Measurements from ENCODE around the gene FGGY.

The FGGY gene

DNA sequence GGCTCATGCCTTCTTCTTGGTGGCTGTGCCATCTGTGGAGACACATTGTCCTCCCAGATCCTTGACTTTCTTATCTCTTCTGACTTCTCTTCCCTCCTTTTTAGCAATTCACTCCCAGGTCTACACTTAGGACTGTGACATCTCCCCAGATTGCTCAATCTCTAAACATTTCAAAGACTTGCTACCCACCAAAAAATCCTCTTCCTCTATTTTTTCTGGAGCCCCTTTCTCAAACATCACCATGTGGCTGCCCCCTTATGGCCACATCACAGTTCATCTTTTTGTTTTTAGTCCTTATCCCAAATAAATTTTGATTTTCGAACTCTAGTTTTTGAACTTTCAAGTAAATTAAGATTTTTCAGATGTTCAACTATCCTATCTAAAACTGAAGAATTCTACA, 369.2 kb downstream of the FGGY start:
- DNase-seq, result no peak

DNA sequence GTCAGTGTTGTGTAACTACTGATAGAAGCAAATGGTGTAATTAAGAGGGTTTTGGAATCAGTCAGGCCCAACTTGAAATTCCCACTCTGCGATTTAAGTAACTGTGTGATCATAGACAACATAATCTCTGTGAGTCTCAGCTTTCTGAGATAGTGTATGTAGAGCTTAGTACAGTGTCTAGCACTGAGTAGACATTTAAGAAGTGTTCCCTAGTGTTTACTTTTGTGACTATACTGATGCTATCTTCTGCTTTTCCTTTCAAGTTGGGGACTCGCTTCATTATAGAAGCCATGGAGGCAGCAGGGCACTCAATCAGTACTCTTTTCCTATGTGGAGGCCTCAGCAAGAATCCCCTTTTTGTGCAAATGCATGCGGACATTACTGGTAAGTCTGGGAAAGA, 370.1 kb downstream of the FGGY start:
- DNase-seq, result no peak

DNA sequence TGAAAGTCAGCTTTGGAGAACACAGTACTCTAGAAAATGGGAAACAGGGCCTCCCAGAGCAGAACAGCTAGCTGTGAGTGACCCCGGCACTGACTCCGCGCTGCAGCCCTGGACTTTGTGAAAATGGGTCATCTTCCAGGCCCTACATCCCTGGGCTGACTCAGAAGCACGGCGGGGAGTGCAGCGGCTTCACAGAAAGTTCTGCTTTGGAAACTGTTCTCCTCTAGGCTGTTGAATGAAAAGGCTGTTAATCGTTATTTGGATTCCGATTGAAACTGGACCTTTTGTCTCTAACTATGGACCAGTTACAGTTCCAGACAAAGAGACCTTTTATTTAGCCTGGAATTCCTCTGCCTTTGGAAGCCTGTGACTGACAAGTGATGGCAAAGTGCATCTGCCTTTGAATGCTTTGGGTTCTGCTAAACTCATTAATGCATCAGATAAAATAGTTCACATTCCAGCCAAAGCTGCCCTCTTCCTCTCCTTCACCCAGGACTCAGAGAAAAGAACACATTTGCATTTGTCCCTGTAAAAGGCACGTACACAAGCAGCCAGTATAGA, 372.9 kb downstream of the FGGY start:
- no peak for DNase-seq

DNA sequence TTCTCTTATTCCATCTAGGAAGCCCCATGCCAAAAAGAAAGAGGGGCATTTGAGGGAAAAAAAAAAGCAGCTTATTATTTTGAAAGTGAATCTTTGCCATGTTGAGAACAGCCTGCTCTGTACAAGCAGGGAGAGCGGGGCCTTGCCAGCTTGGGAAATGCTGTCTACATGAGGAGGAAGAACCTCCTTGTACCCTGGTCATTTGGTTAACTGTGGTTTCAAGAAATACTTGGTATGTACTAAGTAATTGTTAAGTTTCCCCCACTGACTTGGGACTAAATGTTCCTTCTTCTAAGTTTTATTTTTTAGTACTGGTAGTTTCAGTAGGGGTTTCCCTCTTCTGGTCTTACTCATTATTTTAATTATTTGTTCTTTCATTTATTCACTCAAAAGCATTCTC, 373.8 kb downstream of the FGGY start:
- DNase-seq, result no peak

DNA sequence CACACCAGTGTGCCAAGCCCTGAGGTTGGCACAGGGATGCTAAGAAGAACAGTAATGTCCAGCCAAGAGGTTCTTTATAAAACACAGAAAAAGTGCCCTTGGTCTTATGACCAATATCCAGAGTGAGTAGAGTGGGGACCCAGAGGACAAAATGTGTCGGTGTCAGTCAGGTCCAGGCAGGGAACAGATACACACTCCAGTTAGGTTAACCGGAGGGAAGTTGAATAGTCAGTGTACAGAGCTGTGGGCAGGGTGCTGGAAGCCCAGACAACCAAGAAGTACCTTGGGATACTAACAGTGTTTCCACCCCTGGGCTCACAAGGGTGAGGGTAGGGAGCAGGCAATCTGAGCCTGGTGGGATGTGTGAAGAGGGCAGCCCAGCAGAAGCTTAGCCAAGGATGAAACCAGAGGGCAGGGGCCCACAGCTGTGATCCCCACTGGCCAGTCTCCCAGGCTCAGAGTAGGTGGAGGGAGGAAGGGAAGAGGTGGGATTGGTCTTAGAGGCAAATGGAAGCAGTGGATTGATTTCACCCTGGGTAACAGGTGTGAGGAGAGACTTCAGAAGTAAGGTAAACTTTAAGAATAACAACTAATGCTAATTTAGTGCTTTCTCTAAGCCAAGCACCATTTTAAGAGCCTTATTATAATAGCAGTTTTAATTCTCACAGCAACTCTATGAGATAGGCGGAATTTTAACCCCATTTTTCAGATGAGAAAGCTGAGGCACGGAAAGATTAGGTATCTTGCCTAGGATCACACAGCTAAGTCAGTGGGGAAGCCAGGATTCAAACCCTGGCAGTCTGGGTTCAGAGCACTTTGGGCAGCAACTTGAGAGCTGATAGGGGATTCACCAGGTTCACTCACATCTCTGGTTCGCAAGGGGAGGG, 374.4 kb downstream of the FGGY start:
- no peak for DNase-seq

DNA sequence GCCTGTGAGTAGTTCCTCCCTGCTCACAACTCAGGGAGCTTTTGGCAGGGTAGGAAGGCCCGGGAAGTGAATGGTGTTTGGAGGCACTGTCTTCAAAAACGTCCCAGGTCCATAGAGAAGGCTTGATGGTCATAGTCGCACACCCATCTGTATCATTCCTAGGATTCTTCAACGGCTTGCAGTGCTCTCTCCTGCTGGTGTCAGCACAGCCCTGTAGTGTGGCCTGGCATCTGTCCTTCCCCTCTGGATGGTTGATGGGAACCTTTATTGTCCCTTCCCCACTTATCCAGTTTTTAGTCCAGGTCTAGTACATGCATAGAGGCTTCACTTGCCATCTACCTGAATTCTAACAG, 375.0 kb downstream of the FGGY start:
- no peak for DNase-seq

DNA sequence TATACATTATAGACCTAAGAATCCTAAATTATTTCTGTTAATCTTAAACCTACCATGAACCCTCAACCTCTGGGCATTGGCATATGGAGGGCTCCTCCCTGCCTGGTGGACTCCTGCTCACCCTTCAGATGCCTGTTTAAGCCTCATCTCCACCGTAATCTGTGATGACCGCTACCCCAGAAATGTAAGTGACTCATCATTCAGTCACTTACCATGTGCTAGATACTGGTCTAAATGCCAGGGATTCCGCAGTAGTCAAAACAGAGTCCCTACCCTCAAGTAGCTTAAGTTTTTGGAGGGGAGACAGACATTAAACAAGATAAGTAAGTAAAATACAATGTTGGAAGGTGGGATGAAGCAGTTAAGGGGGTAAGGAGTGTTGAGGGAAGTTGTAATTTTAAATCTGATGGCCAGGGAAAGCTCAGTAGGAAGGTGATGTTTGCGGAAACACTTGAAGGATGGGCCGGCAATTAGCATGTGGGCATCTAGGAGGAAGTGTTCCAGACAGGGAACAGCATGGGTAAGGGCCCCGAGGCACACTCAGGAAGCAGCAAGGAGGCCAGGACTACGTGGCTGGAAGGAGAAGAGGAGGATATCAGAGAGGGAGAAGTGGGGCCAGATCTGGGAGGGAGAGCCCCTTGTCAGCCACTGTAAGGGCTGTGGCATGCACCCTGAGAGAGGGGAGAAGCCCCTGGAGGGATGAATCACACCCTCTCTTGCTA, 376.1 kb downstream of the FGGY start:
- DNase-seq, result no peak

DNA sequence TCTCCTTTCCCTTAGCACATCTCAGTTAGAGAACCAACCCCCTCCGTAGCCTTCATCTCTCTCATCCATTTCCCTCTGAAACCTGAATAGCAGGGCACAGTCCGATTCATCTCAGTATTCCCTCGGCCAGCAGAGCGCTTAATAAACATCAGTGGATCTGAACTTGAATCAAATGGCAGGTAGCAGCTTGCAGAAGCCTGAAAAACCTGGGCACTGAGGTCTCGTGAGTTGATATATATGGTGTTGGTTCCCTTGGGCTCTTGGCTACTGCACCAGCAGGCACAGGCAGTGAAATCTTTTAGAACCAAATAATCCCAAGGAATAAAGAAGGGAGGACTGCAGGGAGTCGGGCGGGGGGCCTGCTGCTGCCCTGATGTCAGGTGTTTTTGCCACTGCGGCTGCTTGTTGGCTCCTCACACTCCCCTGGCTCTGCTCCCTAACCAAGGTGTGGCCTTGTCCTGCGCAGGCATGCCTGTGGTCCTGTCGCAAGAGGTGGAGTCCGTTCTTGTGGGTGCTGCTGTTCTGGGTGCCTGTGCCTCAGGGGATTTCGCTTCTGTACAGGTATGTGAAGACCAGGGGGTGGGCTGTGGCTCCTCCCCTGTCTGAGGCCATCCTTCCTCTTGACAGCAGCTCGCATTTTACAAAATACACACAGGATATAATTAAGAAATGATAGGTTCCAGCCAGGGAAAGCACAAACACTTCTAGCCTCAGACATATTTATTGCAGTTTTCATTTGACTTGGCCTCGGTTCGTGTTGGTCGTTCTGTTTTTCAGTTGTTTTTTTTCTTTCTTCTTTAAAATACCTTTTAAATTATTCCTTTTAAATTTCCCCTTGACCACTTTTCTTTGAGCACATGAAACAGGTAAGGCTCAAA, 376.9 kb downstream of the FGGY start:
- no peak for DNase-seq

DNA sequence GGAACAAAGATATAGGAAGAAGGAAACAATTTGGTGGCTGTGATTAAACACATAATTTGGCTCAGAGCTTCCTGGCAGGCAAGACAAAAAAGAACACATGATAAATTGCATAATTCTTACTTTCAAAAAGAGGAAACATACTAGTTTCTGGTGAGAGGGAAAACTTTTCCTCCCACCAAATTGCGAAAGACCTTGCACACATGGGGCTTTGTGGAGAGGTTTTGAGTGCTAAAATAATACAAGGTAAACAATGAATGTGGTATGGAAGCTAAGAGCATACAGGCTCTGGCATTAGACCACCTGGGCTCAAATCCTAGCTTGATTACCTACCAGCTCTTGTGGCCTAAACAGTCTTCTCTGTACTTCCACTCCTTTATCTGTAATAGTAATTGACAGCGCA, 377.7 kb downstream of the FGGY start:
- DNase-seq, result no peak

DNA sequence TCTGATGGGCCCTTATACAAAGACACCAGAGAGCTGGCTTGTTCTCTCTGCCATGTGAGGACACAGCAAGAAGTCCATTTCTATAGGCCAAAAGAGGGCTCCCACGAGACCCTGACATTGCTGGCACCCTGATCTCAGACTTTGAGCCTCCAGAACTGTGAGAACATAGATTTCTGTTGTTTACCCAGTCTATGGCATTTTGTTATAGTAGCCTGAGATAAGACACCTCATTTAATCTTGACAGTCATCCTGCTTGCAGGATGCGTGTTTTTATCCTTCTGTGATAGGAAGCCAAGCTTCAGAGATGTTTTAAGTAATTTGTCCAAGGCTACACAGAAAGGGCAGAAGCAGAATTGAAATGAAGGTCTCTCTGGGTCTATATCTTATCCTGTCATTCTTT, 379.0 kb downstream of the FGGY start:
- DNase-seq, result no peak

DNA sequence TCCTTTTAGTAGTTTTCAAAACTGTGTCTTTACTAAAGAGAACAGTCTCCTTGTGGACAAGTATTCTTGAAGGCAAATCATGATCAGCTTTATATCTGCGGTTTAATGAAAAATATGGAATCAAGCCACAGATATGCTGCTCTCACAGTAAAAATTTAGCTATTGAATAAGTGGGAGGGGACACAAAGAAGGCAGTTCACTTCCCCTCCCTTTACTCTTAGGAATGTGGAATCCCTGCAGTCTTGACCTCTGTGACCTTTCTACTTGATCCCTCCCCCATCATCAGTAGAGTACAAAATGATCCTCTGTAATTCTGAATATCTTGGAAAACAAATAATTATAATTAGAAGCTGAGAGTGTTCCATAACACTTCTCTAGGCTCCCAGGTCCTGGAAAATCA, 381.1 kb downstream of the FGGY start:
- no peak for DNase-seq

DNA sequence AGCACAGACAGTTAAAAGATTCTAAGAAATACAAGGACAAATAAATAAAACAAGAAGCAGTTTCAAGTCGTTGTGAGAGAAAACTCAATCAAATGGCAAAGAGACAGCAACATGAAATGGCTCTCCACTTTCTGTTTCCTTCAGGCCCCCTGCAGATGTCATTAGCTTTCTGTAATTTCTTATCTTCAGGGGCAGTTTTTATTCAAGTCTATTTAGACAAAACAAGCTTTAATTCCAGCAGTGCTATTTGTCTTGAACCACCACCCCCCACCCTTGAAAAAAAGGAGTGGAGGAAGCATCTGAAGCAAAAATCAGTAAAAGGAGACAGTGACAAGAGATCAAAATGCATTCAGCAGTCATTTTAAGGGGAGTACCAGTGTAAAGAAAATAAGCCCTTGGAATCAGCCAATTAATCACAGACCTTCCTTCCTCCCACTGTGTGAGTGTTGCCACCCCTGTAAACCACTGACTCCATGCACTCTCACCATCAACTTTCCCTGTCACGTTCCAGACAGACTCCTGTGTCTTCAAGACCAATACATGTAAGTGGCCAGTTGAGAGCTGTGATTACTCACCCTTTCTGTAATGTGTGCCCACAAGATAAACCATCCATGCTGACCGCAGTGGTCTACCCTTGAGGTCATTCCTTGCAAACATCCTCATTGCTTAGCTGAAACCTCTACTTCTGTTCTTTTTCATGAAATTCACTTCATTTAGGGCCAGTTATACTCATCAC, 381.8 kb downstream of the FGGY start:
- no peak for DNase-seq

DNA sequence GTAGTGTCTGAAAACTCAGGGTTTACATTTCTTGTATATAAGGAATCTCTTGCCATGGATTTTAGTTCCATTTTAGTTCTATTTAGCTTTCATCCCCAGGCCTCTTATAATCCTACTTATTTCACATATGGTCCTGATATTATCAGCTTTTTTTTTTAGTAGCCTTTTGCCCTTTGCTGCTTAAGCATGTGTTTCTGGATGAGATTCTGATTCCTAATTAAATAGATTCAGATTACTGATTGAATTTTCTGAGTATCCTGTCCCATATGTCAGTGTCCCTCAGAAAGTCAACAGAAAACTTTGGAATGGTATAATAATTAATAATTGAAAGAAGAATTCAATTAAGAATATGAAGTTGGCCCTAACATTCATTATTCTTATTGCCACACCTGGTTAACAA, 383.1 kb downstream of the FGGY start:
- no peak for DNase-seq

DNA sequence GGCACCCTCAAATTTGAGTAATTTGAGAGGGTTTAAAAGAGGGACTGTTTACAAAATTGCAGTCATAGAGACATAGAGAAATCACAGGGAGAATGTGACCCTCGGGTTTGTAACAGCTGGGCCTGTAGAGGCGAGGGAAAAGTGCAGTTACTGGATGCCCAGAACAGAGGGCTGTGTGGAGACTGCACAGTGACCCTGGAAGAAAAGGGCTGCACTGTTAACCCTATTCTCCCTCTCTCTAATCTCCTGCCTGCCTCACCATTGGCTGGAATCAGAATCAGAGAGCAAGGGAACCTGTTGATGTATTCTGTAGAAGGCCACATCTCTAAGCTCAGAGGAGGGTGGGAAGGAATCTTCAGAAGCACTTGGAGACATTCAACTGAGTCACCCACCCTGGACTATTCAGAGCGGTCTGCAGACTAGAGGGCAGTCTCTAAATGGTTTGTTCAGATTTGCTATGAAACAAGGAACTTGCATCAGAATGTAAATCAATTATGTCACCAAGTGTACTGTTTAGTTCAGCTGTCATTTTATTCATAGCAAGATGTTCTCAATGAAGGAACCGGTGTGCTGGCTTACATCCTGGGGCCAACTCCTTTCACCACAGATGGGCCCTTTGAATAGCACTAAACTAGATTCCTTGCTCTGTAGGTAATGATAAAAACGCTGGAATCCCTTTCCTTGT, 385.6 kb downstream of the FGGY start:
- DNase-seq, result no peak

DNA sequence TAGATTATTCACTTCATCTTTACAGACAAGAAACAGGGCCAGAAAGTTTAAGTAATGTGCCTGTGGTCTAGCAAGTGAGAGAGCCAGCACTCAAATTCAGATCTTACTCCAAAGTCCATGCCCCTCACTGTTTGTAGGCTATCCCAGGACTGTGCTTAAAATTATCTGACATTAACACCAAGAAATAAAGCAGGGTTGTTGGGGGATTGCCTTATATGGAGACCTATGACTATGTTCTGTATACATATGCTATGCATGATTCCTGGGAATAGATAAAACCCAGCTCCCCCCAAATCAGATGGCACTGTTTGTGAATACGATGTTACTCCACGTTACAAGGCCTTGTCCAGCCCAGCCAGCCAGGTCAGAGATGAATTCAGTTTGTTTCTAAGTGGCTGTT, 386.3 kb downstream of the FGGY start:
- no peak for DNase-seq

DNA sequence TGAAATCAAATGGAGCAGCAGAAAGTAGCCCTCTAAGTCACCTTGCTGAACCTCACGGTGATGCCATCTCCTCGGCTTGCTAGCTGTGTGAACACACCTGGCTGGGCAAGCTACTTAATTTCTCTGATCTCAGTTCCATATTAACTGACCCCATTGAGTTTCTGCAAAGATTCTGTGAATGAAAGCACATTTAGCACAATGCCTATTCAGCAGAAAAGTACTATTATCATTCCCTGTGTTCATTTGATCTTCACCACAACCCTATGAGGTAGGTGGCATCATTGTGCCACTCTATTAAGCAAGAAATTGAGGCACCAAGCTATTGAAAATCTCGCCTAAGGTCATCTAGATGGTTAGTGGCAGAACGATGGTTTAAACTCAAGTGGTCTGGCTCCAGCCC, 387.8 kb downstream of the FGGY start:
- no peak for DNase-seq

DNA sequence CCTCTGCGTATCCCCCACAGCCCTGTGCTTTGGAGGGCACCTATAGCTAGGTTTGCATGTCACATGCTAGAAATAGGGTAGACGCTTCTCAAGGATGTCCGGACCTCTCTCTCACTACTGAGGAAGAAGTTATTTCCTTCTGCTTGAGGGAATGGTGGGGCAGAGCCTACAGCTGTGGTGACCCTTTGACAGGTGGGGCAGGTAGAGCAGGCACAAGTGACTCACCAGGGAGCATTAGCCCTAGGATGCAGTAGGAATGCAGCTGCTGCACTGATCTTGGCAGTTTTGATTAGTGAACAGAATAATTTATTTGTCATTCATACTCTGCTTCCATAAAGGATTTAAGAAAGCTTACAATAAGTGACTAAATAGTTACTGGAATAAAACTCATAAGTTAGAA, 388.2 kb downstream of the FGGY start:
- no peak for DNase-seq

DNA sequence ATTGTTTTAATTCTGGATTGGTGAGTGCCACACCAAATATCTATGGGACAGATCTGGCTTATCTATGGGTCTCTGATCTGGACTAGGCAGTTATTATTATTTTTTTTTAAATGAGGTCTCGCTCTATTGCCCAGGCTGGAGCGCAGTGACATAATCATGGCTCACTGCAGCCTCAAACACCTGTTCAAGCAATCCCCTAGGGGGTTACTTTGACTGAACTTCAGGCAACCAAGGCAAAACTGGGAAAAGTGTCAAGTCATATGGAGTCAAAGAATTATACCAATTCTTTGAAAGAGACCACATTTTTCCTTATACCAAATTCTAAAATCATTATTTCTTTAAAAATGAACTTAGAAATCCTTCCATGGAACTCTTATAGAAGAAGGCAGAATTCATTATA, 388.8 kb downstream of the FGGY start:
- no peak for DNase-seq

DNA sequence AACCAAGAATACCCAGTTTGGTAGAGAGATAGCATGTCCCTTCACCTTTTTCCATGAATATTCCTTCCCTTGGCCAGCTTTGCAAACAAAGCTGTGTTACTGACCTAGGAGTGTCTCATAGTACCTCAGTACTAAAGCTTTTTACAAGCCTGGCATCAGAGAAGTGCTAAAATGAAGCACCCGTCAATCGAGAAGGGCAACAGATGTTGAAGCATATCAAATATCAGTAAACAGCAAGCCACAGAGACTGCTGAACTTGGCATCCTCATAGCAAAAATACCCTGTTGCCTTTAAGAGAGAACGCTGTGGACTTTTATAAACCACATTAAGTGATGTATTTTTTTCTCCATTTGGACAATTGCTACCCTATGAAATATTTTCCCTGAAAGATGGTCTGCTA, 389.3 kb downstream of the FGGY start:
- DNase-seq, result no peak

DNA sequence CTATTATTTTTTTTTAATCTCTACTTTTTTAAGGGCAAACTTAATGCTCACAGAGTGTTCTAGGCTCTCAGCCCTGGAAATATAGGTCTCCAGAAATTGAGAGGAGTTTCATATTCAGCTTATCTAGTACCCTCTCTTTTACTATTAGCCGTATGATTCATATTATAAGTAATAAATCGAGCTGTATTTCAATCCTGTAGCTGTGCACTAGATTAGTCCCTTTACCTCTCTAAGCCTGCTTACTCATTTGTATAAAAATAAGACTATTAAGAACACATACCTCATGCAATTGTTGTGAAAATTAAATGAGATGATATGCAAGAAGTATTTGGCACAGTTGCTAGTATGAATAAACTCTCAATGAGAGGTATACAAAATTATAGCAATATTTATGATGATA, 389.7 kb downstream of the FGGY start:
- no peak for DNase-seq

DNA sequence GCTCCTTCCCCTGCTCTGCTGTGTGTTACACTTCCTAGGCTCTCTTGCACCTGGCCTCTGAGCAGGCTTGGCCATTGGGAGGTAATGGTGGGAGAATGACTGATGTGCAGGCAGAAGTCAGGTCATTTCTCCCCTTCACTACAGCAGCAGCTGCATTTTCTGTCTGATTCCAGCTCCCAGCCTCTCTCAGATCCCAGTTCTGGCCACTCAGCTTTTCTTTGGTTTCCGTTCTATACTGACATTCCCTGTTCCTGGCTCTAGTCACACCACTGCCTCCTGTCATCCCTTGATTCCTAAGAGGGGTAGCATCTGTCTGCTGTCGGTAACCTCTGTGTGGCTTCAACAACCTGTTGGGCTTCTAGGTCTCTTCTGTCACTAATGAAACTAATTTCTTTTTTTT, 390.2 kb downstream of the FGGY start:
- no peak for DNase-seq

DNA sequence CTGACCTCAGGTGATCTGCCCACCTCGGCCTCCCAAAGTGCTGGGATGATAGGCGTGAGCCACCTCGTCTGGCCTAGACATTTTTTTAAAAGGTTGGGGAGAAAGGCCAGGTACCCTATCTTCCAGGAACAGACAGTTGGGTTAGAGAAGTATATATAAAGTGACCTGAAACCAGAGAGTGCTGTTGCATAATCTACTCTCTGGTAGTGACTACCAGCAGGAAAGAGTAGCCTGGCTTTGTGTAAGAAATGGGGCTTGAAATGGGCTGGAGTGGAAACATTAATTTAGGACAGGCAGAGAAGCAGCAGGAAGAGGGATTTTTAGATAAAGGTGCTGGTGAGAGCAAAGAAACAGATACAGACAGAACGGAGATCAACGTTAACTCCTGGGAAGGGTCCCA, 392.1 kb downstream of the FGGY start:
- DNase-seq, result no peak
